GM19463 (cell line): ENCODE results near the gene C1QTNF12.
A peak's percentile ranks its signal among the peaks of the same experiment; 100 is the strongest.
"Not testable (repeated sequence)": the region's sequence is repeated elsewhere in the genome, so short reads cannot be mapped to it uniquely, and the experiment has no call there.

Experiments
- ATAC-seq: cut with Tn5 transposase; IDR thresholded peaks from one replicate; pipeline ENCODE4 v1.9.1; 2021; ENCODE audit warnings: mild to moderate bottlenecking, moderate library complexity; ENCODE audit not compliant: unreplicated experiment

C1QTNF12 gene

GRCh38 chr1:1200876-1201810, 45.4 kb downstream of the C1QTNF12 start:
- peak; percentile 72 for ATAC-seq

GRCh38 chr1:1199961-1200875, 46.3 kb downstream of the C1QTNF12 start:
- no peak for ATAC-seq

GRCh38 chr1:1199141-1199960, 47.2 kb downstream of the C1QTNF12 start:
- ATAC-seq = no peak

- ATAC-seq = no peak
Measured at GRCh38 chr1:1198423-1199140, 47.9 kb downstream of the C1QTNF12 start.

GRCh38 chr1:1197551-1198422, 48.7 kb downstream of the C1QTNF12 start:
- no peak for ATAC-seq

- no peak for ATAC-seq
Measured at GRCh38 chr1:1197188-1197500, 49.4 kb downstream of the C1QTNF12 start.

GRCh38 chr1:1196431-1197187, 49.9 kb downstream of the C1QTNF12 start:
- no peak for ATAC-seq

- ATAC-seq = not testable (repeated sequence)
Measured at GRCh38 chr1:1195726-1196125, 50.8 kb downstream of the C1QTNF12 start.

GRCh38 chr1:1194723-1195122, 51.8 kb downstream of the C1QTNF12 start:
- no peak for ATAC-seq
